HG03103 (cell line): ENCODE results near the gene LGMN.
A peak's percentile ranks its signal among the peaks of the same experiment; 100 is the strongest.
"Not testable (repeated sequence)": the region's sequence is repeated elsewhere in the genome, so short reads cannot be mapped to it uniquely, and the experiment has no call there.

Experiments
- ATAC-seq: cut with Tn5 transposase; IDR thresholded peaks from one replicate; pipeline ENCODE4 v1.9.1; 2021; ENCODE audit warnings: low read depth; ENCODE audit not compliant: unreplicated experiment

The LGMN gene

GRCh38 chr14:92729634-92730358 lies 18.6 kb downstream of the LGMN start:
- no peak for ATAC-seq

GRCh38 chr14:92728759-92729364 lies 19.6 kb downstream of the LGMN start:
- ATAC-seq: no peak

GRCh38 chr14:92726933-92727262 lies 21.5 kb downstream of the LGMN start:
- no peak for ATAC-seq

GRCh38 chr14:92726135-92726932 lies 22.1 kb downstream of the LGMN start:
- ATAC-seq: no peak

- ATAC-seq: no peak
Measured at GRCh38 chr14:92724516-92725340, 23.7 kb downstream of the LGMN start.

- no peak for ATAC-seq
Measured at GRCh38 chr14:92719890-92720323, 28.5 kb downstream of the LGMN start.

GRCh38 chr14:92719421-92719820 lies 29.0 kb downstream of the LGMN start:
- no peak for ATAC-seq

GRCh38 chr14:92718664-92719063 lies 29.8 kb downstream of the LGMN start:
- no peak for ATAC-seq

- ATAC-seq: no peak
Measured at GRCh38 chr14:92717571-92718042, 30.8 kb downstream of the LGMN start.

GRCh38 chr14:92716131-92716530 lies 32.3 kb downstream of the LGMN start:
- no peak for ATAC-seq

GRCh38 chr14:92714739-92715307 lies 33.6 kb downstream of the LGMN start:
- not testable (repeated sequence) for ATAC-seq

GRCh38 chr14:92712654-92713051 lies 35.8 kb downstream of the LGMN start:
- no peak for ATAC-seq

- no peak for ATAC-seq
Measured at GRCh38 chr14:92711976-92712653, 36.3 kb downstream of the LGMN start.

GRCh38 chr14:92710001-92710341 lies 38.5 kb downstream of the LGMN start:
- no peak for ATAC-seq

GRCh38 chr14:92709340-92710000 lies 39.0 kb downstream of the LGMN start:
- ATAC-seq: no peak

GRCh38 chr14:92706386-92706785 lies 42.0 kb downstream of the LGMN start:
- ATAC-seq: no peak

- ATAC-seq: no peak
Measured at GRCh38 chr14:92704821-92705220, 43.6 kb downstream of the LGMN start.

GRCh38 chr14:92704036-92704804 lies 44.2 kb downstream of the LGMN start:
- peak; percentile 89 for ATAC-seq

- ATAC-seq: no peak
Measured at GRCh38 chr14:92703516-92703915, 44.9 kb downstream of the LGMN start.
